ENCODE results near the gene RAB11FIP5. TPM values are rescaled to one million over a fixed set of nuclear protein-coding genes. Genes with fewer than 3 reads are reported as not detected.

The RAB11FIP5 gene
- total RNA-seq, 1 experiment from 2014 or later, result 20.8 TPM

- no peak for TF ChIP-seq ZBTB33 (IDR thresholded peaks at IDR 0.05; ENCODE audit: extremely low read depth, insufficient replicate concordance, low read length)
- no peak for TF ChIP-seq CTCF (IDR thresholded peaks at IDR 0.05 in 2 of 3, conservative IDR thresholded peaks at IDR 0.05 in 1 of 3; ENCODE audit: borderline replicate concordance in 1 of 3, insufficient read depth in 1 of 3, low read depth in 2 of 3, low read length in 2 of 3)
Measured at GRCh38 chr2:73036766-73037165, 76.0 kb downstream of the RAB11FIP5 start (continued).

- no TSS peak for BruUV-seq (replicated peaks)
- ChIA-PET POLR2A (no interaction called here), CTCF (interaction anchor here (0.6 kb wide), 1 partner anchor 127 kb away, joined by 3 read pairs; no protein-coding TSS in a partner anchor), RAD21 (ENCODE audit: low non-redundant PET in 1 of 2, low total read pairs in 2 of 2, uncharacterized antibody in 2 of 2, unreplicated experiment in 2 of 2) (no interaction called here)
- H3K4me1 ChIP-seq (ENCODE audit: control insufficient read depth in 1 of 2, insufficient read depth in 2 of 2, low read length in 2 of 2), result peaks cover 3 to 21% of the 10 kb centered on the region in 2 experiments; a peak in 3 of 4 replicates
- H3K4me3 ChIP-seq (replicated peaks in 1 of 2; ENCODE audit: low read depth in 1 of 2, low read length in 2 of 2), result no peak overlapping the region
- H3K9me3 ChIP-seq (ENCODE audit: control insufficient read depth in 1 of 2, insufficient read depth in 1 of 2, low read depth in 1 of 2, low read length in 2 of 2), result no peaks in the 10 kb centered on the region
- H3K79me2 ChIP-seq (ENCODE audit: insufficient read depth, low read length), result no peaks in the 10 kb centered on the region
- H2AFZ ChIP-seq (ENCODE audit: low read depth, low read length, poor library complexity, severe bottlenecking), result no peak overlapping the region
- no peaks in the 10 kb centered on the region for H3K36me3 ChIP-seq (ENCODE audit: control insufficient read depth in 1 of 2, insufficient read depth in 2 of 2, low read length in 2 of 2)
- intact Hi-C loops (cut with micrococcal nuclease), result no loop called here
- DNase-seq (ENCODE audit: low read depth, low spot score) (peak; percentile 16), ATAC-seq (peak; percentile 95)
- no peak overlapping the region for H3K9ac ChIP-seq (ENCODE audit: low read length)
- no peaks in the 10 kb centered on the region for H3K9me2 ChIP-seq (ENCODE audit: insufficient read depth)
- H3K4me2 ChIP-seq (ENCODE audit: low read length), result no peak overlapping the region
- TF ChIP-seq CTCF (IDR thresholded peaks at IDR 0.05 in 2 of 3, conservative IDR thresholded peaks at IDR 0.05 in 1 of 3; ENCODE audit: borderline replicate concordance in 1 of 3, insufficient read depth in 1 of 3, low read depth in 2 of 3, low read length in 2 of 3) (peak; percentile 36 to 71 (median 46); a peak in 5 of 6 replicates), TCF7L2 (IDR thresholded peaks at IDR 0.05; ENCODE audit: borderline replicate concordance, extremely low read depth, insufficient read depth, insufficient read length) (no peak), ZFX (IDR thresholded peaks at IDR 0.05) (no peak), FOSL1 (IDR thresholded peaks at IDR 0.05; ENCODE audit: low read depth) (no peak)
- H3K27ac ChIP-seq (ENCODE audit: low read depth, low read length), result no peak overlapping the region
- H4K20me1 ChIP-seq (ENCODE audit: insufficient read depth), result no peaks in the 10 kb centered on the region
- H3K27me3 ChIP-seq (ENCODE audit: insufficient read depth, low read length), result no peaks in the 10 kb centered on the region
Measured at GRCh38 chr2:73035899-73036711, 76.6 kb downstream of the RAB11FIP5 start.

All from HCT116 (cell line).